GM23248 (cell line): ENCODE measurements around the gene POLL.

Experiments
- EZH2 ChIP-seq: fragments of 200-600 bp; sonication (generic); IDR thresholded peaks from 2 replicates; pipeline ENCODE4 v1.6.1; 2018; ENCODE audit warnings: antibody characterized with exemption, mild to moderate bottlenecking; ENCODE audit not compliant: insufficient read depth, poor library complexity, severe bottlenecking
- EZH2phosphoT487 ChIP-seq: fragments of 200-600 bp; sonication (generic); IDR thresholded peaks from 2 replicates; pipeline ENCODE4 v1.6.1; 2018; ENCODE audit warnings: antibody characterized with exemption, moderate library complexity, mild to moderate bottlenecking, low read depth; ENCODE audit not compliant: insufficient read depth

DNA sequence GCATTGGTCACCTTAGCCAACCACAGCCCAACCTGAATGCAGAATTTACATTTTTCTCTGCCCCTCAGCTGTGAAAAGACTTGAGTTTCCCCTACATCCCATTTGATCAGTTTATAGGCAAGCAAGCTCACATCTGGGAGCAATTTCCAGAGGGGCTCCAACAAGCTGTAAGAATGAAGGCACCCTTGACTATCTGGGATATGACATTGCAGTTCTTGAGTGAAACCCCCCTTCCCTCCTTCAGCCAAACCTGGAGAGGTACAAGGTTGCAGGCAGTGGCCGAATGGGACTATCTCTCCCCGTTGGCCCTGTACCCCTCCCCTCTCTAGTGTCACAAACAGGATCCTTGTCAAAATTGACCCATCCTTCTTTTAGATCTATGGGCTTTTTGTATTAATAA lies 30.5 kb downstream of the POLL start:
- TF ChIP-seq EZH2 (no peak), EZH2phosphoT487 (no peak)
